Stromal cell of bone marrow (primary cell): ENCODE measurements around the gene MTMR2.

Experiments used
- DNase-seq: peaks from one replicate; pipeline ENCODE4 v3.0.0-alpha.2; 2012; ENCODE audit warnings: low read depth

Gene MTMR2

DNA sequence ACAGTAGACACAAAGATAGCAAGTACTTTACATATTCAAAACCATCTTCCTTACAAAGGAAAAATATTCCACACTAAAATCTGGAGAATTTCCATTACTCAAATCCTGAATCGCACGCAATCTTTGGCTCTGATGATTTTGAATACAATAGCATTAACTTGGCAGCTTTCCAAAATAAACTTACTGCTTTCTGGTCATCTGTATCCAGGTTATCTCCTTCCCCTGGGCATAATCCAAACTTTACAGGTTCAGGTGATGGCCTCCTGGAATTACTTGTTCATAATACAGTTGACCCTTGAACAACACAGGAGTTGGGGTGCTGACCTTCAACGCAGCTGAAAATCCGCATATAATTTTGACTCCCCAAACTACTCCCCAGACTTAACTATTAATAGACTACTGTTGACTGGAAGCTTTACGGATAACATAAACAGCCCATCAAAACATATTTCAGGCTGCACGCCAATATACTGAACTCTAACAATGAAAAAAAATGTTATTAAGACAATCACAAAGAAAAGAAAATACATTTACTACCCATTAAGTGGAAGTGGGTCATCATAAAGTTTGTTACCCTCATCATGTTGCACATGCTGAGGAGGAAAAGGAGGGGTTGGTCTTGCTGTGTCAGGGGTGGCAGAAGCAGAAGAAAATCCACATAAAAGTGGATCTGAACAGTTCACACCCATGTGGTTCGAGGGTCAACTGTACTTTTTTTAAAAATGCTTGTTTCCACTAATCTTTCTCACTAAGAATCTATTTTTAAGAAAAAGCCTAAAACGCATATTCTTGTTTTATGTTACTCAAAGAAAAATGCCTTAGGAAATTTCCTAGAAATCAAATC lies 6.5 kb downstream of the MTMR2 start:
- no peak for DNase-seq

DNA sequence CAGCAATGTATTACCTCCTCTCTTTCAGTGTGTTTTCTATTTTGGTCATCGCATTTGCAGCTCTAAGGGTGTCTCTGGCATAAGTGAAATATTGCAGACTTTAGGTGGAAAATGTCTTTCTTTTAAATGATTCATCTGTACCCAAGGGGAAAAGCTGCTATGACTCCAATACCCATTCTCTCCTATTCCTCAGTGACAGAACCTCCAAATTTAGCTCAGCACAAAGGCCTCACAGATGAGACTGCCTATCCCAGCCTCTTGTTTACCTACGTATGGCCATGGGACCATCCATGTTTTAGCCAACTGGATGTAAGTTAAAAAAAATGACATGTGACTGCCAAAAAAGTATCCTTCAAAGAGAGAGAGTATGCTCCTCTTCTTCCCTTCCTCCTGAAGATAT lies 7.9 kb downstream of the MTMR2 start:
- DNase-seq: no peak

DNA sequence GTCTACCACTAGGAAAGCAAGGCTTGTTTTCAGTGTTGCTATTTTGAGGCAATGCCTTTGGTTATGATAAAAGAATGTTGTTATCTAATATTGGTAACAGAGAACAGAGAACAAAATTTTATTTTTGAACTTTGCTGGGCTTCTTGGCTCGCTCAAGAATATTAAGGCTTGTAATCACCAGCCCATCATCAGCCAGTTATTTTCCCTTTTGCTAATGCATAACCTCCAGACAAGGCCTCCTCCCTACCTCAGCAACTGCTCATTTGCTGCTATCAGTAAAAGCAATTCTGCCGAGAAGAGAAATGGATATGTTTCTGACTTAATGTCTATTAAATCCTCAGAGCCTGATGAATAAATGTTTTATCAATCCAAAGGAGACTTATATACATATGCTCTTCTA lies 8.9 kb downstream of the MTMR2 start:
- no peak for DNase-seq

DNA sequence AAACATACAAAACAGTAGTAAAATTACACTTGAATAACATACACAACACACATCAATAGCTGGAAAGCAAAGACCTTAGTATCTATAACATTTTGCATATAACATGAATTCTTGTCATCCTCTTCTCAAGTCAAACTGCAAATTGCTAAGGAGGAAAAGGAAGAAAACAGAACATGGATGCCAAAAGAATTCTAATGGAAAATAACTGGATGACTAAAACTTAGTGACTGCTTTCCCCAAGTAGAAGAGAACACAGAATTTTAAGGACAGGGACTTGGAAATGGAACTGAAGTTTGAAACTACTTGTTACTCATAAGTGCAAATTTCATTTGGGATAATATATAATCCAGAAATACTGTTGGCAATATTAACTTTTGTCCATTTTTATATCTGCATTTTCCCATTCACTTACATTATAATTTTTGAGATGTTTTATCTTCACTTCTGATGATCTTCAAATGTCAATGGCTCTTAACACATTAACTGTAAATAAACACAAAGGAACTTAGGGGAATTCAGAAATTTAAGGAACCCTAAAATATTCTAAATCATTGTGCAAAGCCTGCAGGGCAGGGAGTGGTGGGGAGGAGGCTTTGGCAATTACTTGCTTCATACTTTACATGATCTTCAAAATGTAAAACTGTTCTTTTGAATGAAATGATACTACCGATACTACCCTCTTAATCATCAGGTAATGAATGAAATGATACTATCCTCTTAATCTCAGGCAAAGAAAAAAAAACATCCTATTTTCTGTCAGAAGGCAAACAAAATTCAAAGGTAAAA lies 9.9 kb downstream of the MTMR2 start:
- no peak for DNase-seq

DNA sequence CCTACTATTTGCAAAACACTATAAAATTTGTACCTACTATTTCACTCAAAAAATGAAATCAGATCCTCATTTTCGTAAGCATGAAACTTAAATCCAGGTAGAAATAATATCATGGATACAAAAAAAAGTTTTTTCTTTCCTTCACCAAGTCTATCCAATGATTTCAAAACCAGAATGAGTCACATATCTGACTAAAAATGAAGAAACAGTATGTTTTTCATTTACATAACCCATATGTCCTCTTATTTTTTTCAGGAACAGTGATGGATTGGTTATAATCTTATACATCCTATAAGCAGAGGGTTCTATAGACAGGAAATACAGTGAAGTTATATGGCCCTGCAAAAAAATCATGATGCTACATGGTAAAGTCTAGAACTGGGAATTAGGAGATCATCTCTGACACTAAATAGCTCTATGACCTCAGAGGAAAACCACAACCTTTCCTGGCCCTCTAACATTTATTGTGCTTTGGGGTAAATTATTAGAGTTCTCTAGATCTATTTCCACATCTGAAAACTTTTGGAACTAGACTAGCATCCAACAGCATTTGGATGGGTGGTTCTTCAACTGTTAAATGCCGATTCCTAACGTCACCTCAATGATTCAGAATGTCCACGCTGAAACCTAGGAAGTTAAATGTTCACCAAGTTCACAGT lies 10.9 kb downstream of the MTMR2 start:
- DNase-seq: peak; percentile 70

DNA sequence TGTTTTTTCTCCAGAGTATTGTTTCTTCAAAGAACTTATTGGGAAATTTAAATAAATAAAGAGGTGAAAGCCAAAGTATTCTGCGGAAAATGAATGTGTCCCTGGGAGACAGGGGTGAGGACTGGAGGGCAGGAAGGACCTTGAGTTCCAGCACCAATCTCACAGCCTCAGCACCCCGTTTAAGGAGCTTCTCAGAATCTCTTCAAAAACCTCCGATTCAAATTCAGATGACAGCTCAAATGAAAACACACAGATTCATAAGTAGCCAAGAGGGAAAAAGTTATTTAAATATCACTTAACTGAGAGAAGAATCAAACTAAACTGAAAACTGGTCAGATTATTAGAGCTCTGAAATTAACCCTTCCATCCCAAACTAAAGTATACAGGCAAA lies 12.5 kb downstream of the MTMR2 start:
- no peak for DNase-seq

DNA sequence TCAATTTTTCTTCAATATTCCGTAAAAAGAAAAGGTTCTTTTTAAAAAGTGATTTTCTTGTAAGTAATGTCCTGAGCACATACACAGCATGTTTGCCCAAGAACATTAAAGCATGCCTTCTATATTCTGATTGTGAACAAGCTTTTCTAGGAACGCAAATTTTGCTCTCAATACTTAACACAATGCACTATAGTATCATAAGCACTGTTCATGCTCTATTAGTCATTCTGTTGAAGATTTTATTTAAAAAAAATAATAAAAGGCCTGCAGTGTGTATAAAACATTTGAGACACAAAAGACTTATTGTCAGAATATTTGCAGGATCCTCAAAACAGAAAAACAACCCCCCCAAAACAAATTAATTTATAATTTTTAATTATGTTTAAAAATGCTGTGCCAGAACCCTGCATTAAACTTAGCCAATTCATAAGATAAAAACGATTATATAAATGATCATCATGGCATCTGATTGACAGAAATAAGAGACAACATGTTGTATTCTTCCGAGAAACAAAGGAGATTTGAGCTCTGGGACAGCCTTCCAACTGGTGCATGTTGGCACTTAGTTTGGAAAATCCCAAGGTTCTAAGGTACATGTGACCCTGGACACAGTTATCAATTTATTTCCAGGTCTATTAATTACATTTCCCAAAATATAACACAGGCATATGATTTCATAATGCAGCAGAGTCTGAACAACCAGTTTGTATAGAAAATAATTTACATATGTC lies 13.1 kb downstream of the MTMR2 start:
- DNase-seq: no peak

DNA sequence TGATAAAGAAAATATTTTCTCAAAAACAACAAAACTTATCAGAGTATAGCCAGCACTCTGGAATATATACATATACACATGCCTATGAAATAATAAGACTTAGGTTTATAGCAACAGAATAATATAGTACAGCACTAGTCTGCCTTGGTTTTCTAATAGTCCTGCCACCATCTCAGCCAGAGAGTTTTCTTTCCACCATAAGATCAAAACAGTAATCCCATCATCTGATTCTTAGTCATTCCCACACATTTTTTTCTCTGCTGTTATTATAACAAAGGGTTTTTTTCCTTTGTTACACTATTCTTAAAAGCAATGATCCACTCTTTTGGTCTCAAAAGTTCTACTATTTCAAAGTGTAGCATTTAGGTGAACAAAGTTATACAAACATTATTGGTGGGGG lies 15.1 kb downstream of the MTMR2 start:
- peak; percentile 53 for DNase-seq

DNA sequence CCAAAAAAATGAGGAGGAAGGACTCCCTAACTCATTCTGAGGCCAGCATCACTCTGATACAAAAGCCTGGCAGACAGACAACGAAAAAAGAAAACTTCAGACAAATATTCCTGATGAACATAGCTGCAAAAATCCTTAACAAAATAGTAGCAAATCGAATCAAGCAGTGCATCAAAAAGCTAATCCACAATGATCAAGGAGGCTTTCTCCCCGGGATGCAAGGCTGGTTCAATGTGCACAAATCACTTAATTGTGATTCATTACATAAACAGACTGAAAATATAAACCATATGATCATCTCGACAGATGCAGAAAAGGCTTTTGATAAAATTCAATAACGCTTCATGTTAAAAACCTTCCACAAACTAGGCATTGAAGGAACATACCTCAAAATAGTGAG lies 16.4 kb downstream of the MTMR2 start:
- DNase-seq: no peak

DNA sequence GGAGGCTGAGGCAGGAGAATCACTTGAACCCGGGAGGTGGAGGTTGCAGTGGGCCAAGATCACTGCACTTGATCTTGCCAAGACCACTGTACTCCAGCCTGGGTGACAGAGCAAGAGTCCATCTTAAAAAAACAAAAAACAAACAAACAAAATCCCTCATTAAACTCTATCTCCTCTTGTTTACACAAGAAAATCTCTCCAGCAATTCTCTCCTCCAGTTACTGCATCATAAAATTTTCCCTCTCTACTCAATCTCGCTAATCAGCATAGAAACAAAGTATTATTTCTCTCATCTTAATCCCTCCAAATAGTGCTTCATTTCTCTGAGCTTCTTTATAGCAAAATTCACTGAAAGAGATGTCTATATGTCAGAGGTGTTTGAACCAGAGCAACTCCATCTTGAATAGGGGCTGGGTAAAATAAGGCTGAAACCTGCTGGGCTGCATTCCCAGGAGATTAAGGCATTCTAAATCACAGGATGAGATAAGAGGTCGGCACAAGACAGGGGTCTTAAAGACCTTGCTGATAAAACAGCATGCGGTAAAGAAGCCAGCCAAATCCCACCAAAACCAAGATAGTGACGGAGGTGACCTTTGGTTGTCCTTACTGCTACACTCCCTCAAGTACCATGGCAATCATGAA lies 19.8 kb downstream of the MTMR2 start:
- no peak for DNase-seq

DNA sequence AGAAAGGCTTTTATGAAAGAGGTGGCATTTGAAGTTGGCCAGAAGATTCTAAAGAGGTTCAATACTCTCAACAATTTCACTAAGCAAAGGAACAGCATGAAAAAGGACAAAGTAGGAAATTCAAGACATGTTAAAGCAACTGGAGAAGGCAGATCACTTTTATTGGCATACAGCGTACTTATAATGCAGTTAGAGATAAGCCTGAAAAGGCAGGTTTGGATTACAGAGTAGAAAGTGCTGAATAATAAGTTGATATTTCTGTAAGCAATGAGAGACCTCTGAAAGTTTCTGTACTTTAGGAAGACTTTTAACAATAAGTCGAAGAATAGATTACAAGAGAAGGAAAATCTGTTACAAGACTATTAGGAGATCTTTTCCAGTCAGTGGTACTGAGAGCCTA lies 25.1 kb downstream of the MTMR2 start:
- no peak for DNase-seq

DNA sequence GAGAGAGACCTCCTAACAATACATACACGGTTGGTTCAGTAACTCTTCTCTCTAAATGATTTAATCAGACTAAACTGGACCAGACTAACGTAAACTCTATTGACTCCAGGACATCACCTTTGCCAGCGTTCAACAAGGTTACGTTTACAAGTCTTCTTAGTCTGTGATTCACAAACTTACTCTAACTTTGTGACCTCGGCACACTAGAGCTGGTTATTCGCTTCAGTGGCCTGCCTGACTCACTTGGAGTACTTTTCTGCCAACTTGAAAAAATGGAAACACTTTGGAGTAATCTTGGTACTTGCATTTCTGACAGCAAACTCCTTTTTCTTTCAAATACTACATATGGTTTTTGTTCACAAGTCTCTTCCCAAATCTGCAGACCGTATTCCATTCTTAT lies 26.2 kb downstream of the MTMR2 start:
- peak; percentile 67 for DNase-seq

DNA sequence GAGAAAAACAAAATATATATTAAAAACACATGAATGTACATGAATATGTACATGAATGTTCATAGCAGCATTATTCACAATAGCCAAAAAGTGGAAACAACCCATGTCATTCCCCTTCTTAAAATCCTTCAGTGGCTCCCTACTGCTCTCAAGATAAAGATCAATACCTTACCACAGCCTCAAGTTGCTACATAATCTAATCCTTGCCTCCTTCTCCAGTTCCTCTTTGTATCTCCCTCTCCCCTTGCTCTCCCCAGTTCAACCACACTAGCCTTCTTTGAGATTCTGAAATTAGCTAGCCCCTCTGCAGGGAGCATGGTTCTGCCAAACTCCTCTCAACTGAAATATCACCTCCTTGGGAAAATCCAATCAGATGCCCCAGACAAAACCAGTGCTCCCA lies 28.1 kb downstream of the MTMR2 start:
- no peak for DNase-seq

DNA sequence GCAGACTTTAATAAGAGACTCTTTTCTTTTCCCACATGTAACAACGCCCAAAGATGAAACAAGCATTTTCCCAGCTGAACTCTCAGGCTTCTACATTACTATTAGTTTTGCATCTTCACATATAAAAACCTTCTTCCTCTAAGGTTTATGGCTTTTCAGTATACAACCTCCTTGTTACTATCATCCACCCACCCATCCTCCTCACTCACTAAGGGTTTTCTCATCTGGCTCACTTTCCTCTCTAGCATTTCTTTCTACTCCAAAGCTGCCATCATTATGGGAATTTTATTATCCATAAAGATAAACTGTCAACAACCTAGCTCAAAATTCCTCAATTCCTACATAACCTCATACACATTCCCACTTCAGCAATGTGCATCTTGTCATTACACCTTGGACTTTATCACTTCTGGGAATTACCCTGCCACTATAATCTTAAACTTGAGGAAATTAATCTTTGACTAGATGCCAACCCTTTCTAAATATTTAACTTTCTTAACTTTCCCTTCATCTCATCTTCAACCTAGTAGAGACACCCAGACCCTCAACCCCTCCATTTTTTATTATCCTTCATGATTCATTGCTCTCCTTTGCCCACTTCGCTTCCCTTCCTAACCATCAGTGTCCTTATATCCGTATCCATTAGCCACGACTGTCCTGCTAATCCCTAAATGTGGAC lies 30.9 kb downstream of the MTMR2 start:
- no peak for DNase-seq

DNA sequence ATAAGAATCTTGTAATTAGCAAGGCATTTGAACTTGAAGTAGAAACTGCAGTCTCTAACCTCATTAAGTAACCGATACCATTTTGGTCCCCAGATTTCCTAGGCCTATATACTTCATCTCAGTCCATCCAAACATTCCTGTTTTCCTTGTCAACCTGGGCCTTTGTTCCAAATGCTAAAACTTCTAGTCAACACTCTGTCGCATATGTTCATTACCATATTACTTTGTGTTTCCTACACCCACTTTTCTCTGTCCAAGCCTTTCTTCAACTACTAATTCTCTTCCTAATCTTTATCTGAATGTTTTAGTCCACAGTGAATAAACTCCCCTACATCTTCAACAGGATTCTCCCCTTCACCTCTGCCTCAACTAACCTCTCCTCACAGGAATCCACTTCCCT lies 31.4 kb downstream of the MTMR2 start:
- no peak for DNase-seq

DNA sequence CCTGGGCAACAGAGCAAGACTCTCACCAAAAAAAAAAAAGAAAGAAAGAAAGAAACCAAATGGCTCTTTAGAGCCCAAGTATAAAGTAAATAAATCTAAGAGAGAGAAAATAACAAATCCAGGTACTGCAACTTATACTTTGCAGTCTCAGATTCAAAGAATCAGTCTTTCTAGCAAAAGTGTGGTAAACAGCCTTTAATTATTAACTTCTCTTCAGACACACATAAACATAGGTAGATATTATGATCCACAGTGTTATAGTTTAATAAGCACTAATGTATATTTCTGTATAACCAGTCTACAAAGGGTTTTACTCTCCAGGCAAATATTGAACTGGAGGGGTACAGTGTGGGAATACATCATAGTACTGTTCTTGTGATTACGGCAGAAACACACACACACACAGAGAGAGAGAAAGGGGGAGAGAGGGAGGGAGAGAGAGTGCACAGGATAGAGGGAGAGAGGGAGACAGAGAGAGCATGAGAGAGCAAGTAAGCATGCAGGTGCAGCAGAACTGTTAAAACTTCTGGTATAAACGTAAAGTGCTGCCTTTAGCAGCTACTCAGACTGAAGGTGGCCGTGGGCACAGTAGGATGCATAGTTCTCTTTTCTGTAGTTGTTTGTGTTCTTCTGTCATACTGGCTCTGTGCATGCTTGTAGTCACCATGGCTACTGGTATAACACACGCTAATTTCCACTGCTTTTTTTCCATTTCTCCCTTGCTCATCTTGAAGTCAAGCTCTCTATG lies 32.3 kb downstream of the MTMR2 start:
- DNase-seq: peak; percentile 23

DNA sequence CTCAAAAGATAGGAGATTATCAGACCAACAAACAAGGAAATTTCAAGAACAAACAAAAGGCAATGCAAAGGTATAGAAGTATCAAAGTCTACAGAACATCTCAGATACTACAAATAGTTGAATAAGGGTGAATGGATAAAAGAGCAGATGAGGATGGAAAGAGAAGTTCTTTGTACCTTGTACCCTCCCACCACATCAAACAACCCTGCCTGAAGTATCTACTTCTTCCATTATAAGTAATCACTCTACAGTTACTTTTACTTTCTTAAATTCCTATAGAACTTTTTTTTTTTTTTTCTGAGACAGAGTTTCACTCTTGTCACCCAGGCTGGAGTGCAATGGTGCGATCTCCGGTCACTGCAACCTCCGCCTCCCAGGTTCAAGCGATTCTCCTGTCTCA lies 35.1 kb downstream of the MTMR2 start:
- DNase-seq: no peak

DNA sequence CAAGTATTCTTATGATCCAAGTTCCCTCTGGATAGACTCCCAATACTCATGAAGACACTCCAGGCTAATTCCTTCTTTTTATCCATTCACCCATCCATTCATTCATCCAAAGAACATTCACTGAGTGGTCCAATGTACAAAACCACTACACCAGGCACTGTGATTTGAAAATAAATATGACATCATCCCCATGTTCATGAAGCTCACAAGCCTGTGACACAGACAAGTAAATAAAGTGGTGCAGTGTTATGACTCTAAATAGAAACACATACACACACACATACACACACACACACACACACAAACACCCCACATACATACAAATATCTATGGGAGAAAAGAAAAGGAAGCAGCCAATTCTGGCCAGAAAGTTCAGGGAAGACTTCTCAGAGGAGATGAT lies 35.5 kb downstream of the MTMR2 start:
- DNase-seq: no peak

DNA sequence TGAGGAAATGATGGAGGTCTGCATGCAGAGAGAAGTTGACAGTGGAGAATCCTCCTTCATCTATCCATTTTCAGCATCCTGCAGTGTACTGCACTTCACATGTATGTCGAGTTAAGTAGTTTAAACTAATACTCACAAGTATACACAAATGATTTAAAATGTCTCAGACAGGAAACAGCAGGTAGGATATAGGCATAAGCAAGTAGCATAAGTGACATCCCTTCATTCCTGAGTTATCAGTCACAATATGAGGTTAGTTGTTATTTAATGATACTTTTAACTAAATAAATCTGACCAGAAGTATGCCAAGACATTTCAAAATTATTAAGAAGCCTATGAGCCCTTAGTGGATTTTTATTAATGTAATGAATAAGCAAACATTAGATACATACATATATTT lies 37.4 kb downstream of the MTMR2 start:
- DNase-seq: no peak

DNA sequence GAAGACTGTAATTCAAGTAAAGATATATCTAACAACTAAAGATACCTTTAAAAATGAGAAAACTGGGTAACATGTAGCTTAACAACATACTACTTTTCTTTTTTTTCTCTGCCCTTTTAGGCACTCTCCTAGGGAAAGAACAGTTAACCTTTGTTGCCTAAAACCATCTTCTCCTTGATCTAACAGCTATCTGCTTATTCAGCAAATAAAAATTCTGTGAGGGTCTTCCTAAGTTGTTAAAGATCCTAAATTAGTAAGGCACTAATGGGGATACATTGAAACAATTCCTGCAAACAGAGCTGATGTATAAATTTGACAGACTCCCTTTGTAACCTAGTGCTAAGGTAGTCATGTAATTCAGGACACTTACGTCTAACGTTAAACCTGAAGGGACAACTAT lies 39.1 kb downstream of the MTMR2 start:
- DNase-seq: no peak

DNA sequence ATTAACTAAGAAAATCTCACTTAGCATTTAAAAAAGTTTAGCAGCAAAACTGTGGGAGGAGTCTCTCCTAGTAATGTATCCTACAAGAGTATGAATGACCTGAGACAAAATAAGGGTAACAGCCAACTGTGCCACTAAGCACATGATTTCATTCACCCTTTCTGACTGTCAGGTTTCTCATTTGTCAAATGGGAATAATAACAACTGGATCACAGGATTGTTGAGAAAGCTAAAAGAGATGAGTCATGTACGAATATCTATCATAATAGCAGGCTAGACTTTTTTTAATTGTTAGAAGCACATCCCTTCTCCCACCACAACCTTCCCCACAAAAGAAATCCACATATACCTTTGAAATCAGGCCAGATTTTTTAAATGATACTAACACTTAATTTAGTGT lies 39.5 kb downstream of the MTMR2 start:
- DNase-seq: peak; percentile 53
